SK-N-MC (cell line): ENCODE data around the gene ITGB5.

Source experiments
- DNase-seq: peaks from one replicate; pipeline ENCODE4 v3.0.0-alpha.2; 2011; ENCODE audit warnings: low read depth, low spot score
- H3K27ac ChIP-seq: fragments of 200-600 bp; sonication (generic); 2 replicates; pipeline ENCODE4 v1.5.1; 2016; ENCODE audit warnings: mixed run types
- H3K36me3 ChIP-seq: fragments of 200-600 bp; sonication (generic); 2 replicates; pipeline ENCODE4 v1.6.1; 2017; ENCODE audit warnings: antibody characterized with exemption, low read length, mixed read lengths; ENCODE audit not compliant: insufficient read depth
- H3K4me3 ChIP-seq: fragments of 200-600 bp; sonication (generic); 2 replicates; pipeline ENCODE4 v1.5.1; 2016
- H3K9ac ChIP-seq: fragments of 200-600 bp; sonication (generic); 2 replicates; pipeline ENCODE4 v1.8.0; 2017; ENCODE audit warnings: mixed run types, mixed read lengths; ENCODE audit not compliant: insufficient read length
- H3K9me3 ChIP-seq: fragments of 200-600 bp; sonication (generic); 2 replicates; pipeline ENCODE4 v1.6.1; 2017; ENCODE audit warnings: low read depth, mild to moderate bottlenecking, antibody characterized with exemption, low read length, moderate library complexity, mixed read lengths
- EZH2 ChIP-seq: fragments of 200-600 bp; sonication (generic); IDR thresholded peaks from one replicate; pipeline ENCODE4 v1.6.1; 2017; ENCODE audit warnings: antibody characterized with exemption
- FOXP2 ChIP-seq: optimal IDR thresholded peaks from 2 replicates; pipeline ENCODE3; 2011; ENCODE audit warnings: mild to moderate bottlenecking, moderate library complexity; ENCODE audit not compliant: insufficient read depth; ENCODE audit errors: extremely low read length, control extremely low read depth
- POLR2AphosphoS5 ChIP-seq: IDR thresholded peaks from 2 replicates; pipeline ENCODE4 v1.6.1; 2012; ENCODE audit warnings: mild to moderate bottlenecking, low read depth, low read length, borderline replicate concordance

Gene ITGB5

DNA sequence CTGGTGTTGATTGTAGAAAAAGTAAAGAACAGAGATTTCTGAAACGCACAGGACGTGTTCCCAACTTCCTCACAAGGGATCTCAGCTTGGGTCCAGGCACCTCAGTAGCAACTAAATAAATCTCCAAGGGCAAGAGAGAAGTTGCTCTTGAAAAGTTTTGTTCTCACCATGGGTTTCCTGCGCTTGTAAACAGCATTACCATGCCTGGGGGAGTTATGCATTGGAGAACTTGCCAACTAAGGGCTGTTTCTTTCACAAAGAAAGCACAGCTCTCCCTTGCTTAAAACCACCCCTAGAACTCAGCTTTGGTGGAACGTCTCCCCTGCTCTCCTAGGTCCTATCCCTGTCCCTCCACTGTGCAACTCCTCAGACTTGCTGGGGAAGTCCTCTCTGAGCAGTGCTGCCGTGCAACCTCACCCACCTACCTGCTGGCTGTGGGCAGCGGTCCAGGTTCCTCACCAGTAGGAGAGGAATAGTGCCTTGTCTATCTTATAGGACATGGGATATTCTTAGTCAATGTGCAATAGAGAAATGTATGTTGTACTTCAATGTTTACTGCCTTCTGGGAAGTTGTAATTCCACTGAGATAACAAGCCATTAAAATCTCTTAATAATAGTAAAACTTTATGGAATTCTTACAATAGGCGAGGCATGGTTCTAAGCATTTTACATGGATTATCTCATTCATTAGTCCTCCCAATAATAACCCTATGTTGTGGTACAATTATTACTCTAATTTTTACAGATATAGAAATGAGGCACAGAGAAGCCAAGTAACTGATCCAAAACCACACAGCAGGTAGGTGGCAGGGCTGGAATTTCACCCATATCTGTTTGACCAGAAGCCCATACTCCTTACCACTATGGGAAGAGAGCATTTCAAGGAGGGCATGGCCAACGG lies 105.4 kb downstream of the ITGB5 start:
- H3K9ac ChIP-seq = peak overlapping the region; percentile 69
- H3K27ac ChIP-seq = peak overlapping the region; percentile 99
- DNase-seq = peak; percentile 90
- no peaks in the 10 kb centered on the region for H3K9me3 ChIP-seq
- no peak for TF ChIP-seq FOXP2
- no peak for TF ChIP-seq EZH2
- no peaks in the 10 kb centered on the region for H3K36me3 ChIP-seq
- peak overlapping the region; percentile 62 for H3K4me3 ChIP-seq

DNA sequence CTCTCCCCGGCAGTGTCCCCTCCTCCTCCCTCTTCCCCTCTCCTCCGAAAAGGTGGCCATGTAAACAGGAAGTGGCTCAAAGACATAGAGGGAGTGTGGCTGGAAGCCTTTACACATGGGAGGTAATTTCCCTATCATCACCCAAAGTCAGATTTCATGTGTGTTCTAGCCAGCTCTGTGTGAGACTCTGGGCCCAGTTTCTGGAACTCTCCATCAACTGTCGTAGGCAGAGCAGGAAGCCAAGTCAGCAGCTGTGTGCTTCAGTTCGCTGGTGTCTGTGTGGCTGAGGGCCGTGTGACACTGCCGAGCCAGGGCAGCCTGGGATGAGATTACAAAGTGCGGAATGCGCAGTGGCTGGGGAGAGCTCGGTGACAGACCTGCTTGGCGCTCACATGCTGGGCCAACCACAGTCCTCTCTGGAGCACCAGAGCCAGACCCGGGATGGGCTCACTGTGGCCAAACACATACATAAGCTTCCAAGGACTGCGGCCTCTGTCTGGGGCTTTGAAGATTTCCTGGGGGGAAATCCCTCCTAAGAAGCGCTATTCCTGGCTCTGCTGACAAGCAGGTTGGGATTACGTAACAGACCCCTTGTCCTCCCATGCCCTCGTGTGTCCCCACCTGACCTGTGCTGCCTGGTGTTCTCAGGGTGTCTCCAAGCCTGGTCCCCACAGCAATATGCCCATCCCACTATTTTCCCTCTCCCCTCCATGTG lies 106.2 kb downstream of the ITGB5 start:
- TF ChIP-seq EZH2 = no peak
- TF ChIP-seq FOXP2 = no peak
- TF ChIP-seq POLR2AphosphoS5 = no peak
- Histone ChIP-seq H3K9ac (peak overlapping the region; percentile 69), H3K27ac (peak overlapping the region; percentile 99), H3K4me3 (peak overlapping the region; percentile 62), H3K9me3 (no peaks in the 10 kb centered on the region), H3K36me3 (no peaks in the 10 kb centered on the region; the same call in 1 of the 2 replicates)
- no peak for DNase-seq

DNA sequence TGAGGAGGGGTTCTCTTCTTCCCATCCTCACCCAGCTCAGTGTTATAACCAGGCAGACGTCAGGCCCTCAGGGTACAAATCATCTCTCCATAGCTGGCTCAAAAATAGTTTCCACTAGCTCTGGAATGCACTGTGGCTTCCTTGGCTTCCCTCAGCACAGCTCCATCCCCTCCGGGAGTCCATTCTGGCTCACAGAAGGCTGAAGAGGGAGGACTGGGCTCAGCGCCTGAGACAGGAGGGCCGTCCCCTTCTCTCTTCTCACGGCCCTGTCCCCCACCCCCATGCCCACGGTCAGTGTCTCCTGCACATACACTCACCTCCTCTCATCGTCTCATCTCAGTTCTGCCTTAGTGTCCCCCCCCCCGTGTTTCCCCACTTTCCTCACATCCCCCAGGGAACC lies 106.8 kb downstream of the ITGB5 start:
- peak; percentile 89 for DNase-seq
- no peaks in the 10 kb centered on the region; the same call in 1 of the 2 replicates for H3K36me3 ChIP-seq
- peak overlapping the region; percentile 69 for H3K9ac ChIP-seq
- H3K27ac ChIP-seq = peak overlapping the region; percentile 99
- H3K4me3 ChIP-seq = peak overlapping the region; percentile 62
- TF ChIP-seq EZH2 = no peak
- TF ChIP-seq FOXP2 = no peak
- TF ChIP-seq POLR2AphosphoS5 = peak; percentile 11; the same call in 1 of the 2 replicates
- no peaks in the 10 kb centered on the region for H3K9me3 ChIP-seq

DNA sequence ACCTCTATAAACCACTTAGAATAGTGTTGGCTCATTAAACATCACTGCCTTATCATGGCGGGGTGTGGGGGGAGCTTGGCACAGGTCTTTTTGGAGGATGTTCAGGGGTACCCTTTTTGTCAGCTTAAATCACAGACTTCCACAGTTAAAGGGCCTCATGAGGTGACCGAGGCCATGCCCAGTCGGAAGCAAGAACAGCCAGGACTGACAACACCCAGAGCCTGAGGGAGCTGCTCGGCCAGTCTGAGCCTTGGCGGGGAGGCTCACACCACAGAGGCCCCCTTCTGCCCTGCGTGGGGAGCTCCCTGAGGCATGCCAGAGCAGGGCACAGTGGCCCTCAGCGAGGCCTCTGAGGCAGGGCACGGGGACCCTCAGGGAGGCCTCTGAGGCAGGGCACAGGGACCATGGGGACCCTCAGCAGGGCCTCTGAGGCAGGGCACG lies 107.4 kb downstream of the ITGB5 start:
- TF ChIP-seq FOXP2 (no peak), EZH2 (no peak), POLR2AphosphoS5 (no peak)
- H3K36me3 ChIP-seq = no peaks in the 10 kb centered on the region; the same call in 1 of the 2 replicates
- peak overlapping the region; percentile 34 for H3K9ac ChIP-seq

DNA sequence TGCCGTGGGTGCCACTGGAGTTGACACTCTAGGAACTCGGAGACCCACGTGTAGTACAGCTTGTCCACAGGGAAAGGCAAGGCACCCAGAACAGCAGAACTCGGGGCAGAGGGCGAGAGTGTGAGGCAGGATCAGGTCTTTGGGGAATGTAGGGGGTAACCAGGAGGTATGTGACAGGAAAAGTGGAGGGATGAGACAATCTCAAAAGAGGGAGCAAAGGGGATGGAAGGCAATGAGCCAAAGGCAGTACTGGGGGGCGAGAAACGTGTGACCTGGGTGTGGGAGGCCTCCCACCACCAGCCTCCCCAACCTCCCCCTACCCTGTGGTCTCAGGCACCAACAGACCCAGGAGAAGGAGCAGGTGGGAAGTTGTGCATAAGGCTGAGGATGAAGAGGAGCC lies 108.0 kb downstream of the ITGB5 start:
- H3K27ac ChIP-seq = peak overlapping the region; percentile 99
- DNase-seq = no peak
- peaks cover 2% of the 10 kb centered on the region; the same call in 1 of the 2 replicates for H3K36me3 ChIP-seq
- no peaks in the 10 kb centered on the region for H3K9me3 ChIP-seq
- TF ChIP-seq POLR2AphosphoS5 = no peak
- no peak for TF ChIP-seq EZH2
- TF ChIP-seq FOXP2 = no peak
- H3K4me3 ChIP-seq = no peak overlapping the region
- H3K9ac ChIP-seq = no peak overlapping the region

More for the DNA sequence above, 107.4 kb downstream of the ITGB5 start:
- Histone ChIP-seq H3K4me3 (peak overlapping the region; percentile 62), H3K27ac (peak overlapping the region; percentile 99), H3K9me3 (no peaks in the 10 kb centered on the region)
- no peak for DNase-seq

DNA sequence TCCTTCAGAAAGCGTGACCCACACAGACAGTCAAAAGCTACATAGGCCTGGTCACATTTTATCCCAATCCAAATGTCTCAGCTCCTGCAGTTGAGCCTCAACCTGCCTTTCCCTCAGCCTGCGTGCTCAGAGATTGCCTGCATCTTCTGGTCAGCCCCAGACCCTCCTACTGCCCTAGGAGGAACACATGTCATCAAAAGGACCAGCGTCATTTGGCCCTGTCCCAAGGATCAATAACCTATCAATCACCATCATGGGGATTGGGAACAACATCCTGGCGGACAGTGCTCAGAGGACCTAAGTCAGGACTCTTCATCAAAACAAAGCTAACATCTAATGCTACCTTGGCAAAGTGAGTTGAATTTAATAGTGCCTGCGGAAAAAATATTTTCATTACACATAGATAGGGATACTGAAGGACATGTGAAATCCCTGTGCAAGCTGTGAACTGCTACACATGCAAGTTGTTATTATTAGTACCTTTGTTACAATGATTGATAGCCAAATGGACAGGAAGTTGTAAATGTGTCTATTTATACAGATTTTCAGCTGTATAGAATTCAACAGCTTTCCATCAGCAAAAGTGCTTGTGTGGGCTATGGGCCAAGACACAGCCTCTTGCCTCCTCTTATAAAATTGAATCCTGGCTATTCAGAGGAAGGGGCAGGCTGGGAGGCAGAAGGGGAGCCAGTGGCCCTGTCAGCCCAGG lies 109.2 kb downstream of the ITGB5 start:
- peak overlapping the region; percentile 34 for H3K27ac ChIP-seq
- H3K36me3 ChIP-seq = peaks cover 13% of the 10 kb centered on the region; the same call in 1 of the 2 replicates
- no peak overlapping the region for H3K4me3 ChIP-seq
- TF ChIP-seq FOXP2 (no peak), POLR2AphosphoS5 (peak; percentile 22; the same call in 1 of the 2 replicates)
- no peak overlapping the region for H3K9ac ChIP-seq
- H3K9me3 ChIP-seq = no peaks in the 10 kb centered on the region
- DNase-seq = no peak

DNA sequence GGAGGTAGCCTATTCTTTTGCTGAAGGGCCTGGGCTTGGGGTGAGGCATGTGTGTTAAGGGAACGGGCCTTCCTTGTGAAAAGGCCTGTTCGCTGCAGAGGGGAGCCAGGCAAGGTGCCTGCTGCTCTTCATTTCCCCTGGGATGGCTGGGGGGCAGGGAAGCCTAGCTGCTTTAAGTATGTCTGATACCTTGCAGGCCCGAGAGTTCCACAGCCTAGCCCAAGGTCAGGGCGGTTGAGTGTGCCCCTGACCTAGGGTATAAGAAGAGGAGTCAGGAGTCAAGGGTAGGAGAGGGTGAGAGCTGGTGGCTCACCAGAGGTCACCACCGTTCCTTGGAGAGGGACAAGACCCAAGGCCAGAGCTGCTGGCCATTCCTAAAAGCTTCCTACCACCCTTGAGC lies 110.3 kb downstream of the ITGB5 start:
- H3K27ac ChIP-seq = peak overlapping the region; percentile 21; the same call in 1 of the 2 replicates
- TF ChIP-seq FOXP2 (no peak), EZH2 (no peak), POLR2AphosphoS5 (no peak)
- no peak overlapping the region for H3K4me3 ChIP-seq
- H3K36me3 ChIP-seq = peaks cover 13% of the 10 kb centered on the region; the same call in 1 of the 2 replicates
- no peak for DNase-seq
- no peaks in the 10 kb centered on the region for H3K9me3 ChIP-seq
- no peak overlapping the region for H3K9ac ChIP-seq

DNA sequence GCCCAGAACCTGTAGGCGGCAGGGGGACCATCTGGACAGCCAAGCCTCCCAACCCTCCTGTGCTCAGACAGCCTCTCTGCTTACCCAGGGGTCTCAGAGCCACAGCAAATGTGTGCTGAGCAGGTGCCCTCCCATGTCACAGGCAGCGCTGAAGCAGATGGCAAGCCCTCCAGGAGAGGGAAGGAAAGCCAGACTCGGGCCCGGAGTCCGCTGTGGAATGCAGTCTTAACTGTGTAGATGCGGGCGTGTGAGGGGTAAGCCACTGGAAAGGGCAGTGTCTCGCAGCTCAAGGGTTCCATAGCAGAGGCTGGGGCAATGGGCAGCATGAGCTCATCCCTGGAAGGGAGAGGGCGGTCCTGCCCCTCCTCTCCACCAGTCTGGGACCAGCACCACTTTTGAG lies 111.3 kb downstream of the ITGB5 start:
- no peak for DNase-seq
- no peak overlapping the region for H3K27ac ChIP-seq

More for the DNA sequence above, 111.3 kb downstream of the ITGB5 start:
- Histone ChIP-seq H3K9ac (no peak overlapping the region), H3K4me3 (no peak overlapping the region), H3K9me3 (no peaks in the 10 kb centered on the region), H3K36me3 (peaks cover 13% of the 10 kb centered on the region; the same call in 1 of the 2 replicates)
- no peak for TF ChIP-seq FOXP2
- no peak for TF ChIP-seq POLR2AphosphoS5
- no peak for TF ChIP-seq EZH2
